Measurements from ENCODE around the gene KRT81.
"Not testable (repeated sequence)": the region's sequence is repeated elsewhere in the genome, so short reads cannot be mapped to it uniquely, and the experiment has no call there.

Gene KRT81

DNA sequence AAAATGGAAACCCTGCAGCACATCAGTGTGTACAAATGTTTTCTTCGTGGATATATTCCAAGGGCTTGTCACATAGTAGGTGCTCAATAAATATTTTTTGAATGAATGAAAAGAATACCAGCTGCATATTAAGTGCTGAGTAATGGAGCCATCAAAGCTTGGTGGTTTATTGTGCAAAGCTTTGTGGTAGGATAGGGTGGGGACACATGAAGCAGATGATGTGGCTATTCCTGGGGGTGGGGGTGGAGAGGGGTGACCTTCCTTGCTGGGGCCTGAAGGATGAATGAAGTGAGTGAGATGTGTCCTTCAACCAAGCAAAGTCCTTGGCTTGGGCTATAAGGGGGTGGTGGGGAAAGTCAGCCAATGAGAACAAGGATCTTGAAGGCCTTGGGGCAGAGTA, 4.3 kb upstream of the KRT81 start:
- TF ChIP-seq, protein P1, sequence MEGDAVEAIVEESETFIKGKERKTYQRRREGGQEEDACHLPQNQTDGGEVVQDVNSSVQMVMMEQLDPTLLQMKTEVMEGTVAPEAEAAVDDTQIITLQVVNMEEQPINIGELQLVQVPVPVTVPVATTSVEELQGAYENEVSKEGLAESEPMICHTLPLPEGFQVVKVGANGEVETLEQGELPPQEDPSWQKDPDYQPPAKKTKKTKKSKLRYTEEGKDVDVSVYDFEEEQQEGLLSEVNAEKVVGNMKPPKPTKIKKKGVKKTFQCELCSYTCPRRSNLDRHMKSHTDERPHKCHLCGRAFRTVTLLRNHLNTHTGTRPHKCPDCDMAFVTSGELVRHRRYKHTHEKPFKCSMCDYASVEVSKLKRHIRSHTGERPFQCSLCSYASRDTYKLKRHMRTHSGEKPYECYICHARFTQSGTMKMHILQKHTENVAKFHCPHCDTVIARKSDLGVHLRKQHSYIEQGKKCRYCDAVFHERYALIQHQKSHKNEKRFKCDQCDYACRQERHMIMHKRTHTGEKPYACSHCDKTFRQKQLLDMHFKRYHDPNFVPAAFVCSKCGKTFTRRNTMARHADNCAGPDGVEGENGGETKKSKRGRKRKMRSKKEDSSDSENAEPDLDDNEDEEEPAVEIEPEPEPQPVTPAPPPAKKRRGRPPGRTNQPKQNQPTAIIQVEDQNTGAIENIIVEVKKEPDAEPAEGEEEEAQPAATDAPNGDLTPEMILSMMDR (IDR thresholded peaks at IDR 0.05; ENCODE audit: borderline replicate concordance, insufficient read depth, low read depth, low read length): no peak
- H3K4me3 ChIP-seq (ENCODE audit: low read depth, low read length): no peak overlapping the region

DNA sequence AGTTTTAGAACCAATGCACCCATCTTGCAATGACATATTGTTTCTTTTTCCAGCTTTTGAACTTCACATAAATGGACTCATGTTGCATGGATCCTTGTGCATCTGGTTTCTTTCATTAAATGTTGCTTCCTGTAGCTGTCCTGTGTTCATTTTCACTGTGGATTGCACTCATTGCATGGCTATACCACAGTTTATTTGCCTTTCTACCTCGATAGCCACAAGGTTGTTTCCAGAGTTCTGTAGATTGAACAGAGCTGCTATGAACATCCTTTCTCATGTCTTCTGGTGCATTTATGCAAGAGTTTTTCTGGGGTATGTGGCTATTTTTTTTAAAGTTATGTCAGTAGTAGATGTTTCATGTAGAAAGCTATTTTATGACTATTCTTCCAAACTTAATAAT, 3.5 kb upstream of the KRT81 start:
- TF ChIP-seq, protein P1 (IDR thresholded peaks at IDR 0.05; ENCODE audit: borderline replicate concordance, insufficient read depth, low read depth, low read length): no peak
- no peak overlapping the region for H3K4me3 ChIP-seq (ENCODE audit: low read depth, low read length)

DNA sequence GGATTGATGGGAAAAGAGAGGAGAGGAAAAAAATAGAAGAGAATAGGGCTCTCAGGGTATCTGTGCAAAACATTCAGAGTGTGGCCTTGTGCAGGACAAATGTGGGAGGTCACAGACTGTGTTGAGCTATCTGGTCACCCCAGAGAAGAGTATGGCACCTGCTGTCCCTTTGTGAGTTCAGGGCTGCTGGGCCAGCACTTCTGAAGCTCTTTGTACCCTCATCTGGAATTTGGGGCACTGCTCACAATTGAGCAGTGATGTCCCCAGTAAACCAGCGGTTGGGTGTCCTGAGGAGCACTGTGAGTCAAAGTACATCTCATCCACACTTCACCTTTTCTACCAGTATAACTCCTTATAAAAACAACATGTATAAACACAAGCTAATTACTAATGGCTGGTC, 2.6 kb upstream of the KRT81 start:
- H3K4me3 ChIP-seq (ENCODE audit: low read depth, low read length): no peak overlapping the region
- TF ChIP-seq, protein P1 (IDR thresholded peaks at IDR 0.05; ENCODE audit: borderline replicate concordance, insufficient read depth, low read depth, low read length): no peak

DNA sequence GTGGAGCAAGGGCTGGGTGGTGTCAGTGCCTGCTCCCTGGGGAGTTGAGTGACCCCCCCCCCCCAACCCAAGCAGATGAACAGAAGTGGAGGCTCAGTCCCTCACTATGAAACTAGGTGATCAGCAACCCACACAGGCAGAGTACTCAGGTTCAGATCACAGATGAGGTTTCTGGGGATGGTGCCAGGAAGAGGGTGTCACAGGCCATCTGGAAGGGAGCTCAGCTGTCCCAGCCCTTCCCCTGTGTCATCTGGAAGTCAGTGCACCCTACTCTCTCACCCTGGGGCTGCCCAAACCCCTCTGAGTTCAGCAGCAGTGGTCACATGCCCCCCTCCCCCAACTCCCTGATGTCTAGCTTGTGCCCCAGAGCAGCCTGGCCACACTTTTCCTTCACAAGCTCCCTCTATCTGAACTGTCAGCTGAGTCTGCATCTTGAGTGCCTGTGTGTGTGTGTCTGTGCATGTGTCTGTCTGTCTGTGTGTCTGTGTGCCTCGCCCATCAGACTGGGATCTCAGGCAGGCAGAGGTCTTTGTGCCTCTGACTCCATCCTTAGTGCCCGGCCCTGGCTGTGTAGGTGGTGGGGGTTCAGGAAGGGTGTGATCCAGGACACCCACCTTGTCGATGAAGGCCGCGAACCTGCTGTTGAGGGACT, 725 bp downstream of the KRT81 start:
- not testable (repeated sequence) for H3K4me3 ChIP-seq (ENCODE audit: low read depth, low read length)

DNA sequence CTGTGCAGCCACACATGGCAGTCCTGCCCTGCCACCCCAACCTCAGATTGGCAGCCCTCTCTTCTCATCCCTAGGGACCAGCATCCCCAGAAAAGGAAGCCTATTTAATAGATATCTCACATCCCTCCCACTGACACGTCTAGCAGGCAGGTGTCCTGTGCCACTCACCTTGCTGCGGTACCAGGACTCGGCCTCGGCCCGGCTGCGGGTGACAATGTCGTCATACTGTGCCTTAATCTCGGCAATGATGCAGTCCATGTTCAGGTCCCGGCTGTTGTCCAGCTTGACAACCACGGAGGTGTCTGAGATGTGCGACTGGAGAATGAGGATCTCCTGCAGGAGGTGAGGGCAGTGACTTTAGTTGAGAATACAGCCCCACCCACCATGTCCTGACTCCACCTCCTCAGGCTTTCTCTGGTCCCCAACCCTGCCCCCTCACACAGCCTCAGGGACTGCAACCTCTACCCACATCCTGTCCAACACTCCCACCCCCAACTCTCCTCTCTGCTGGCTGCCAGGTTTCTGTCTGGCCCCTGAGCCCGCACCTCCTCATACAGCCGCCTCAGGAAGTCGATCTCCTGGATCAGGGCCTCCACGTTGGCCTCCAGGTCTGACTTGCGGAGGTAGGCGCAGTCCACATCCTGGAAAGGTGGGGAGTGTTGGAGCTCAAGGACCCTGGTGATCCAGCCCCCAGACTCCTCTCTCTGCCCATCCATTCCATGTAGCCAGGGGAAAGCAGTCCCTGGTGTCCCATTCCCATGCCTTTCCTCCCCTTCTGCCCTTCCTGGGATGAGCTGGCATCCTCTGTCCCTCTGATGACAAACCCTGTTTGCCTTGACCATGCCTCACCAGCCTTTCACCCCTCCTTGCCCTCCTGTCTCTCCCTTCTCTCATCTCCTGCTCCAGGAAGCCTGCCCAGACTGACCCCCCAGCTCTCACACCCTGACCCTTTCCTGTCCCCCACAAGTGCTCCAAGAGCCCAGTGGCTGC, 3.2 kb downstream of the KRT81 start:
- peak overlapping the region; percentile 21 for H3K4me3 ChIP-seq (ENCODE audit: low read depth, low read length)

DNA sequence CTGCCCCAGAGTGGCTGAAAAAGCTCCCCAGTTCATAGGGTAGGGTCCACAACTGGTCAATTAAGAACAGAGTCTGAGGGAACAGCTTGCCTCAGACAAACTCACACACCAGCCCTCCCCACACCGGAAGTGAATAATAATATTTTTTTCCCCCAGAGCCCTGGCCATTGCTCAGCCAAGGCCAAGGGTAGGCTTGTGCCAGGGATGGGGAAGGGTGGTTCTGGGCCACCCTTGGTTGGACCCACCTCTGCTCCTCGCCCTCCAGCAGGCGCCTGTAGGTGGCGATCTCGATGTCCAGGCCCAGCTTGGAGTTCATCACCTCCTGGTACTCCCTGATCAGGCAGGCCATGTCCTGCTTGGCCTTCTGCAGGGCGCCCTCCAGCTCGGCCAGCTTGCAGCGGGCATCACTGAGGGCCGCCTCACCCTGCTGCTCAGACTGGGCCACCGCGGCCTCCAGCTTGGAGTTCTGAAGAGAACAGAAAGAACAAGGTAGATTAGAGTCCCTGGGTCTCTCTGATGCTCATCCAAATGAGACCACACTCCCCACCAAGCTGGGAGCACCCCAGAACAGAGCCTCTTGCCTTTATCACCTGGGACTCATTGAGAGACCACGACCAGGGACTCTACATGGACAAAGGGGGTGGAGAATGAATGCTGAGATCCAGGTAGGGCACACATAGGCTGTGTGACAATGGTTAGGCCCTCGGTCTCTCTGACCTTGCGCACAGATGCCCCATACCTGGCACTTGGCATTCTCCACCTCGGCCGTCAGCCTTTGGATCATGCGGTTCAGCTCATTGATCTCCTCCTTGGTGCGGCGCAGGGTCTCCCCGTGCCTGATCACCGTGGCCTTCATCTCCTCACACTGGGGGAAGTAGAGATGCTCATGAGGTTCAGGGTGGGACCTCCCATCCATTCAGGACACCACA, 4.2 kb downstream of the KRT81 start:
- TF ChIP-seq, protein P1 (IDR thresholded peaks at IDR 0.05; ENCODE audit: borderline replicate concordance, insufficient read depth, low read depth, low read length): peak; percentile 27; the same call in 1 of the 2 replicates
- H3K4me3 ChIP-seq (ENCODE audit: low read depth, low read length): not testable (repeated sequence)

DNA sequence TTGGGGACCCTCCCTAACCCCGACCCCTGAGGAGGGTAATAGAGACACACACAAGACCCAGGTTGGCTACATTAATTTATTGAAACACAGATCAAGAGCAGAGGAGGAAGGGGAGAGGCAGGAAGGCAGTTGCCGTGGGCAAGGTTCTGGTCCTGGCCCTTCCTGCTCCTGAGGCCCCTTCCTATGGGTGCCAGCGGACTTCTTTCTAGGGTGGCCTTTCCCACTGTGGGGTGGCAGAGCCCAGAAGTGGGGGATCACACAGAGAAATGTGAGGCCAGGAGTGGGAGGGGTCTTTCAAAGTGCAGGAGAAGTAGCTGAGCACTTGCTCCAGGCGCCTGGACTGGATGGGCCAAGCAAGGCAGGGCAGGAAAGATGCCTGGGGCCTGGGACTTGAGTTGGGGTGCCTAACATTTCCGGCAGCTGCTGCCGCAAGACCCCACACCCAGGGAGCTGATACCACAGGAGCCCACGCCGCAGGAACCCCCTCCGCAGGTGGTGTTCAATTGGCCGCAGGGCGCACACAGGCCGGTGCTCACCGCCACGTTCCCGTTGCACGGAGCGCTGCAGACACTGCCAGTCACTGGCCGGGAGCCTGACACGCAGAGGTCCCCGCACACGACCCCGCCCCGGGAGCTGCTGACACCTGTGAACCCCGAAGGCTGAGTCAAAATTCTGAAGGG, 5.3 kb downstream of the KRT81 start:
- TF ChIP-seq, protein P1 (IDR thresholded peaks at IDR 0.05; ENCODE audit: borderline replicate concordance, insufficient read depth, low read depth, low read length): no peak
- H3K4me3 ChIP-seq (ENCODE audit: low read depth, low read length): no peak overlapping the region
